Sigmoid colon (tissue), 4 donors: ENCODE measurements around the gene CLEC7A.

Experiments
- CTCF ChIP-seq, 4 experiments: fragments of 450-650 bp in 3 of 4; fragments of 200-600 bp in 1 of 4; IDR thresholded peaks; one replicate each; pipeline ENCODE4 v1.5.1; 2016 to 2019; ENCODE audit warnings: antibody characterized with exemption in 4 of 4, mild to moderate bottlenecking in 3 of 4, moderate library complexity in 2 of 4
- POLR2AphosphoS5 ChIP-seq, 4 donors: sonication (generic); formaldehyde crosslinking; IDR thresholded peaks; one replicate each; pipeline ENCODE4 v1.6.1; 2017; ENCODE audit warnings: antibody characterized with exemption in 4 of 4

- peak; percentile 54 to 83 (median 74) for TF ChIP-seq CTCF (IDR thresholded peaks at IDR 0.05)
- peak in 3 of 4 donors; percentile 24 to 47 (median 43) for TF ChIP-seq POLR2AphosphoS5 (IDR thresholded peaks at IDR 0.05)
Measured at GRCh38 chr12:10153271-10154144, 23.5 kb upstream of the CLEC7A start.
